KOPT-K1 (cell line): ENCODE data around the gene MAST4.

ENCODE experiments used
- H3K27ac ChIP-seq: fragments of 200-600 bp; sonication (generic); 2 replicates; pipeline ENCODE4 v1.5.1; 2016; ENCODE audit warnings: antibody characterized with exemption, mild to moderate bottlenecking, low read depth, low read length; ENCODE audit not compliant: poor library complexity, severe bottlenecking
- H3K36me3 ChIP-seq: fragments of 200-600 bp; sonication (generic); 2 replicates; pipeline ENCODE4 v1.5.1; 2017; ENCODE audit warnings: antibody characterized with exemption, mild to moderate bottlenecking, low read length, moderate library complexity; ENCODE audit not compliant: insufficient read depth
- H3K9me3 ChIP-seq: fragments of 200-600 bp; sonication (generic); 2 replicates; pipeline ENCODE4 v1.5.1; 2017; ENCODE audit warnings: antibody characterized with exemption, low read length, mild to moderate bottlenecking; ENCODE audit not compliant: insufficient read depth, poor library complexity, severe bottlenecking

Gene MAST4

GRCh38 chr5:66896171-66896570, 300.0 kb downstream of the MAST4 start:
- Histone ChIP-seq H3K27ac (no peak overlapping the region), H3K9me3 (no peaks in the 10 kb centered on the region), H3K36me3 (no peaks in the 10 kb centered on the region)

- Histone ChIP-seq H3K9me3 (no peaks in the 10 kb centered on the region), H3K36me3 (no peaks in the 10 kb centered on the region), H3K27ac (no peak overlapping the region)
These were observed 301.2 kb downstream of the MAST4 start for GRCh38 chr5:66897356-66897755.

GRCh38 chr5:66898241-66898995, 302.2 kb downstream of the MAST4 start:
- H3K36me3 ChIP-seq: no peaks in the 10 kb centered on the region
- no peak overlapping the region for H3K27ac ChIP-seq
- no peaks in the 10 kb centered on the region for H3K9me3 ChIP-seq

- Histone ChIP-seq H3K27ac (no peak overlapping the region), H3K9me3 (no peaks in the 10 kb centered on the region), H3K36me3 (no peaks in the 10 kb centered on the region)
These were observed 307.0 kb downstream of the MAST4 start for GRCh38 chr5:66903218-66903617.

GRCh38 chr5:66903709-66904108, 307.5 kb downstream of the MAST4 start:
- Histone ChIP-seq H3K9me3 (no peaks in the 10 kb centered on the region), H3K27ac (no peak overlapping the region), H3K36me3 (no peaks in the 10 kb centered on the region)

GRCh38 chr5:66904189-66904588, 308.0 kb downstream of the MAST4 start:
- Histone ChIP-seq H3K36me3 (no peaks in the 10 kb centered on the region), H3K27ac (no peak overlapping the region), H3K9me3 (no peaks in the 10 kb centered on the region)

GRCh38 chr5:66906021-66906420, 309.8 kb downstream of the MAST4 start:
- Histone ChIP-seq H3K36me3 (no peaks in the 10 kb centered on the region), H3K27ac (no peak overlapping the region), H3K9me3 (no peaks in the 10 kb centered on the region)

GRCh38 chr5:66908230-66908629, 312.0 kb downstream of the MAST4 start:
- no peaks in the 10 kb centered on the region for H3K9me3 ChIP-seq
- no peak overlapping the region for H3K27ac ChIP-seq
- no peaks in the 10 kb centered on the region for H3K36me3 ChIP-seq

- no peaks in the 10 kb centered on the region for H3K9me3 ChIP-seq
These were observed 313.2 kb downstream of the MAST4 start for GRCh38 chr5:66909364-66909763.

GRCh38 chr5:66912787-66913186, 316.6 kb downstream of the MAST4 start:
- Histone ChIP-seq H3K36me3 (no peaks in the 10 kb centered on the region), H3K9me3 (no peaks in the 10 kb centered on the region)

More at GRCh38 chr5:66909364-66909763, 313.2 kb downstream of the MAST4 start:
- no peaks in the 10 kb centered on the region for H3K36me3 ChIP-seq
- no peak overlapping the region for H3K27ac ChIP-seq

GRCh38 chr5:66915531-66915930, 319.3 kb downstream of the MAST4 start:
- H3K27ac ChIP-seq: no peak overlapping the region

More at GRCh38 chr5:66912787-66913186, 316.6 kb downstream of the MAST4 start:
- no peak overlapping the region for H3K27ac ChIP-seq

GRCh38 chr5:66922881-66923280, 326.7 kb downstream of the MAST4 start:
- H3K27ac ChIP-seq: no peak overlapping the region
- H3K36me3 ChIP-seq: no peaks in the 10 kb centered on the region
- no peaks in the 10 kb centered on the region for H3K9me3 ChIP-seq

More at GRCh38 chr5:66915531-66915930, 319.3 kb downstream of the MAST4 start:
- Histone ChIP-seq H3K9me3 (no peaks in the 10 kb centered on the region), H3K36me3 (no peaks in the 10 kb centered on the region)

GRCh38 chr5:66923457-66923856, 327.3 kb downstream of the MAST4 start:
- Histone ChIP-seq H3K9me3 (no peaks in the 10 kb centered on the region), H3K36me3 (no peaks in the 10 kb centered on the region), H3K27ac (no peak overlapping the region)

GRCh38 chr5:66923922-66924321, 327.7 kb downstream of the MAST4 start:
- H3K27ac ChIP-seq: no peak overlapping the region
- H3K9me3 ChIP-seq: no peaks in the 10 kb centered on the region
- H3K36me3 ChIP-seq: no peaks in the 10 kb centered on the region

GRCh38 chr5:66927140-66927539, 330.9 kb downstream of the MAST4 start:
- Histone ChIP-seq H3K27ac (no peak overlapping the region), H3K36me3 (no peaks in the 10 kb centered on the region)

GRCh38 chr5:66929281-66929680, 333.1 kb downstream of the MAST4 start:
- no peak overlapping the region for H3K27ac ChIP-seq
- no peaks in the 10 kb centered on the region for H3K9me3 ChIP-seq
- no peaks in the 10 kb centered on the region for H3K36me3 ChIP-seq

More at GRCh38 chr5:66927140-66927539, 330.9 kb downstream of the MAST4 start:
- no peaks in the 10 kb centered on the region for H3K9me3 ChIP-seq
